HT1080 (cell line): ENCODE results near the gene MED14. TPM values are rescaled to one million over a fixed set of nuclear protein-coding genes. Genes with fewer than 3 reads are reported as not detected.

Source experiments
- DNase-seq: peaks from one replicate; pipeline ENCODE4 v3.0.0-alpha.2; 2015; ENCODE audit warnings: low read depth
- total RNA-seq: library from RNA; depleted of rRNA; stranded (reverse); fragments of >200 nt; shearing (Covaris generic); gene quantifications from 2 replicates; pipeline ENCODE4 v1.2.3, GENCODE V29; 2014

MED14 gene
- total RNA-seq, 1 experiment from 2014 or later = 29.8 TPM

GRCh38 chrX:40729598-40730584, 5.5 kb downstream of the MED14 start:
- no peak for DNase-seq

GRCh38 chrX:40727581-40728252, 7.6 kb downstream of the MED14 start:
- no peak for DNase-seq

- DNase-seq = no peak
Observed at GRCh38 chrX:40727093-40727492, 8.2 kb downstream of the MED14 start.

GRCh38 chrX:40722930-40723329, 12.4 kb downstream of the MED14 start:
- DNase-seq = no peak

- DNase-seq = no peak
Observed at GRCh38 chrX:40721489-40722106, 13.7 kb downstream of the MED14 start.

GRCh38 chrX:40720792-40721191, 14.6 kb downstream of the MED14 start:
- no peak for DNase-seq

- DNase-seq = no peak
Observed at GRCh38 chrX:40720339-40720738, 15.0 kb downstream of the MED14 start.

GRCh38 chrX:40719731-40720130, 15.6 kb downstream of the MED14 start:
- DNase-seq = no peak

GRCh38 chrX:40719218-40719617, 16.1 kb downstream of the MED14 start:
- no peak for DNase-seq

GRCh38 chrX:40709395-40709794, 25.9 kb downstream of the MED14 start:
- DNase-seq = no peak

- no peak for DNase-seq
Observed at GRCh38 chrX:40705658-40706312, 29.6 kb downstream of the MED14 start.

- DNase-seq = no peak
Observed at GRCh38 chrX:40700640-40701342, 34.6 kb downstream of the MED14 start.

- DNase-seq = no peak
Observed at GRCh38 chrX:40698851-40699250, 36.5 kb downstream of the MED14 start.

- no peak for DNase-seq
Observed at GRCh38 chrX:40694802-40695201, 40.5 kb downstream of the MED14 start.

GRCh38 chrX:40688929-40689328, 46.4 kb downstream of the MED14 start:
- DNase-seq = no peak

- DNase-seq = no peak
Observed at GRCh38 chrX:40687169-40687568, 48.2 kb downstream of the MED14 start.

GRCh38 chrX:40685362-40685918, 49.9 kb downstream of the MED14 start:
- no peak for DNase-seq

- no peak for DNase-seq
Observed at GRCh38 chrX:40684092-40684491, 51.2 kb downstream of the MED14 start.

- no peak for DNase-seq
Observed at GRCh38 chrX:40683245-40683644, 52.1 kb downstream of the MED14 start.

GRCh38 chrX:40671126-40671525, 64.2 kb downstream of the MED14 start:
- no peak for DNase-seq
